ENCODE results near the gene DGKI.

DNA sequence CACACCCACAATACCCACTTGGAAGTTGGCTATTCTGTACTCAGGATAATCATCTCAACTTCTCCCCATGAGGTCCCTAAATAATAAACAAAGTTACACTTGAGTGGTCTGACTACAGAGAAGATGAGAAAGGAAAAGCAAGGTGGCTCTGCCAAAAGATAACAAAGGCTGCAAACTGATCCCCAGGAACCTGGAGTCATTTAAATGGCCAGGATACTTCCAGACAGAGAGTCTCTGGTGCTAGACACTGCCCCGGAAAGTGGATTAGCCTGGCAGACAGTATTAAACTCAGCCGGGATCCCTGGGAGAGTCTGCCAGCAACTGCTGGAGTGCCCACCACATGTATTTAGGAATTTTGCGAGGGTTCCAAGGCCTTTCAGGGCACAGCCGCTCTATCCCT lies 93.7 kb downstream of the DGKI start:
- no peak for TF ChIP-seq POLR2AphosphoS5 (IDR thresholded peaks at IDR 0.05; ENCODE audit: low read depth, low read length)
- TF ChIP-seq, protein P1, sequence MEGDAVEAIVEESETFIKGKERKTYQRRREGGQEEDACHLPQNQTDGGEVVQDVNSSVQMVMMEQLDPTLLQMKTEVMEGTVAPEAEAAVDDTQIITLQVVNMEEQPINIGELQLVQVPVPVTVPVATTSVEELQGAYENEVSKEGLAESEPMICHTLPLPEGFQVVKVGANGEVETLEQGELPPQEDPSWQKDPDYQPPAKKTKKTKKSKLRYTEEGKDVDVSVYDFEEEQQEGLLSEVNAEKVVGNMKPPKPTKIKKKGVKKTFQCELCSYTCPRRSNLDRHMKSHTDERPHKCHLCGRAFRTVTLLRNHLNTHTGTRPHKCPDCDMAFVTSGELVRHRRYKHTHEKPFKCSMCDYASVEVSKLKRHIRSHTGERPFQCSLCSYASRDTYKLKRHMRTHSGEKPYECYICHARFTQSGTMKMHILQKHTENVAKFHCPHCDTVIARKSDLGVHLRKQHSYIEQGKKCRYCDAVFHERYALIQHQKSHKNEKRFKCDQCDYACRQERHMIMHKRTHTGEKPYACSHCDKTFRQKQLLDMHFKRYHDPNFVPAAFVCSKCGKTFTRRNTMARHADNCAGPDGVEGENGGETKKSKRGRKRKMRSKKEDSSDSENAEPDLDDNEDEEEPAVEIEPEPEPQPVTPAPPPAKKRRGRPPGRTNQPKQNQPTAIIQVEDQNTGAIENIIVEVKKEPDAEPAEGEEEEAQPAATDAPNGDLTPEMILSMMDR (IDR thresholded peaks at IDR 0.05 in 2 of 3, conservative IDR thresholded peaks at IDR 0.05 in 1 of 3; ENCODE audit: borderline replicate concordance in 1 of 3, insufficient read depth in 1 of 3, low read depth in 2 of 3, low read length in 2 of 3), result no peak
- TF ChIP-seq SP1 (IDR thresholded peaks at IDR 0.05; ENCODE audit: low read depth), result no peak
- TF ChIP-seq POLR2A (IDR thresholded peaks at IDR 0.05; ENCODE audit: borderline replicate concordance, extremely low read depth, insufficient read depth, insufficient read length), result no peak
- no peak for TF ChIP-seq EZH2 (IDR thresholded peaks at IDR 0.05)
- no peak for TF ChIP-seq TCF7L2 (IDR thresholded peaks at IDR 0.05; ENCODE audit: borderline replicate concordance, extremely low read depth, insufficient read depth, insufficient read length)
- TF ChIP-seq CEBPB (IDR thresholded peaks at IDR 0.05; ENCODE audit: low read depth), result no peak
- no peak for TF ChIP-seq FOSL1 (IDR thresholded peaks at IDR 0.05; ENCODE audit: low read depth)
- no peak for TF ChIP-seq SRF (IDR thresholded peaks at IDR 0.05; ENCODE audit: low read depth)

All from HCT116 (cell line).